HG03135 (cell line): Measurements from ENCODE around the gene RIPPLY2.

Source experiments
- ATAC-seq: cut with Tn5 transposase; IDR thresholded peaks from one replicate; pipeline ENCODE4 v1.9.1; 2021; ENCODE audit warnings: mild to moderate bottlenecking, moderate library complexity; ENCODE audit not compliant: unreplicated experiment

The RIPPLY2 gene

GRCh38 chr6:83859410-83860358, 6.5 kb downstream of the RIPPLY2 start, which contains the start of gene CYB5R4:
TSS of gene CYB5R4 (plus strand) at chr6:83859689. CDS start at chr6:83859783, 94 bp downstream.
- peak; percentile 98 for ATAC-seq

GRCh38 chr6:83860359-83860755, 7.2 kb downstream of the RIPPLY2 start:
- no peak for ATAC-seq

GRCh38 chr6:83860782-83861495, 7.8 kb downstream of the RIPPLY2 start:
- ATAC-seq = no peak

- ATAC-seq = no peak
These were observed 9.8 kb downstream of the RIPPLY2 start for GRCh38 chr6:83862776-83863471.

- ATAC-seq = no peak
These were observed 13.9 kb downstream of the RIPPLY2 start for GRCh38 chr6:83867043-83867442.

GRCh38 chr6:83867527-83868161, 14.5 kb downstream of the RIPPLY2 start:
- ATAC-seq = no peak

GRCh38 chr6:83868639-83869038, 15.5 kb downstream of the RIPPLY2 start:
- no peak for ATAC-seq

- ATAC-seq = no peak
These were observed 17.5 kb downstream of the RIPPLY2 start for GRCh38 chr6:83870649-83871048.

- ATAC-seq = no peak
These were observed 19.4 kb downstream of the RIPPLY2 start for GRCh38 chr6:83872386-83873118.

GRCh38 chr6:83873869-83874268, 20.7 kb downstream of the RIPPLY2 start:
- ATAC-seq = no peak

GRCh38 chr6:83875843-83876242, 22.7 kb downstream of the RIPPLY2 start:
- ATAC-seq = no peak

- ATAC-seq = no peak
These were observed 25.9 kb downstream of the RIPPLY2 start for GRCh38 chr6:83878902-83879644.

- ATAC-seq = no peak
These were observed 26.6 kb downstream of the RIPPLY2 start for GRCh38 chr6:83879746-83880145.

GRCh38 chr6:83883240-83883639, 30.1 kb downstream of the RIPPLY2 start:
- ATAC-seq = no peak

- ATAC-seq = no peak
These were observed 31.4 kb downstream of the RIPPLY2 start for GRCh38 chr6:83884523-83884922.

- ATAC-seq = no peak
These were observed 32.8 kb downstream of the RIPPLY2 start for GRCh38 chr6:83885984-83886383.

GRCh38 chr6:83889621-83890020, 36.5 kb downstream of the RIPPLY2 start:
- ATAC-seq = no peak

- ATAC-seq = no peak
These were observed 37.4 kb downstream of the RIPPLY2 start for GRCh38 chr6:83890520-83890919.

- no peak for ATAC-seq
These were observed 38.4 kb downstream of the RIPPLY2 start for GRCh38 chr6:83891586-83891985.
